GM21737 (cell line): ENCODE measurements around the gene KRI1.
A peak's percentile ranks its signal among the peaks of the same experiment; 100 is the strongest.
"Not testable (repeated sequence)": the region's sequence is repeated elsewhere in the genome, so short reads cannot be mapped to it uniquely, and the experiment has no call there.

Experiments
- ATAC-seq: cut with Tn5 transposase; IDR thresholded peaks from one replicate; pipeline ENCODE4 v1.9.1; 2021; ENCODE audit warnings: mild to moderate bottlenecking, moderate library complexity; ENCODE audit not compliant: unreplicated experiment

KRI1 gene

DNA sequence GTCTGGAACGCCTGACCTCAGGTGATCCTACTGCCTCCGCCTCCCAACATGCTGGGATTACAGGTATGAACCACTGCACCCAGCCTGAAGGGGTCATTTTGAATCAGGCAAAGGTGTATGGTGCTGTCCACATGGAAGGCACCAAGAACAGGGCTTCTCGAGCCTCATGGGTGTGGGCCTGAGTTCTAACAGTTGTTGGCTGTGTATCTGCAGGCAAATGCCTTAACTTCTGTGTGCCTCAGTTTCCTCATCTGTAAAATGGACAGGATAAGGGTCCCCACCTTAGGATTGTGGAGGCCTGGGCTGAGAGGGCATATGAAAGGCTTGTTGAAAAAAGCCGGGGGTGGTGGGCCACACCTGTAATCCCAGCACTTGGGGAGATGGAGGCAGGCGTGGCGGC is 12.1 kb upstream of the KRI1 start:
- ATAC-seq = no peak

DNA sequence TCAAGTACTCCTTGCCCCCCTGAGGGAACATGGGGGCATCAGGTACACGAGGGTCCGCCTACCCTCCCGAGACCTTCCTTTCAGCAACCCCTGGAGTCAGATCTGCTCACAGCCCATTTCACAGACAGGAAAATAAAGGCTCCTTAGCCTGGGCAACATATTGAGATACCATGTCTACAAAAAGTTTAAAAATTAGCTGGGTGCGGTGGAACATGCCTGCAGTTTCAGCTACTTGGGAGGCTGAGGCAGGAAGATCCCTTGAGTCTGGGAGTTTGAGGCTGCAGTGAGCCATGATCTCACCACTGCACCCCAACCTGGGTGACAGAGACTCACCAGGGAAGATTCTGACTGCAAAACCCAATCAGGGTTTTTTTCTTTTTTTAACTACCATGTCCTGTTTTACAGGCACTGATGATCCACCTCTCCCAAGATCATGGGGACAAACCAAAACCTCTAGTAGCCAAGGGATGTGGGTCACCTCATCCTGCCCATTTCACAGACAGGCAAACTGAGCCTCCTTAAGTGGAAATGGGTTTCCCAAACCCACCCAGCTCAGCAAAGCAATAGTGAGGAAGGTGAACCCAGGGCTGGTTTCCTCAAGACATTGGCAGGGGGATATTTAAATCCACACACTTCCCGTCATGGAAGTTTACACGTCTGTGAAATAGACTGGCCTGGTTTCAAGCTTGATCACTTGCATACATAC is 9.4 kb upstream of the KRI1 start:
- ATAC-seq = no peak

DNA sequence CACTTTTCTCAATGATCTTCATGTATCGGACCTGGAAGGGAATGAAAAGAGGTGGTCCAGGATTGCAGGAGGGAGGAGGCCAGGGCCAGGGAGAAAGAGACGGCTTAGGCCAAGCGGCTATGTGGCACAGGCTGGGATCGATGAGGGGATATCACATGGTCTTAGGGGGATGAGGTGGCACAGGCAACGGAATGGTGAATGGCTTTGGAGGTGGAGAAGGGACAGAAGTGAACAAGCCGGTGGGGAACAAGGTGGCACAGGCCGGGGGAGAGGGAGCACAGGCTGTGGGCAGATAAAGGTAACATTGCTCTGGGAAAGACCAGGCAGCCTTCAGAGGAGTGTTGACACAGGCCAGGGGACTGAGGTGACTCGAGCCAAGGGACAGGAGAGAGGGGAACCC is 8.7 kb upstream of the KRI1 start:
- no peak for ATAC-seq

DNA sequence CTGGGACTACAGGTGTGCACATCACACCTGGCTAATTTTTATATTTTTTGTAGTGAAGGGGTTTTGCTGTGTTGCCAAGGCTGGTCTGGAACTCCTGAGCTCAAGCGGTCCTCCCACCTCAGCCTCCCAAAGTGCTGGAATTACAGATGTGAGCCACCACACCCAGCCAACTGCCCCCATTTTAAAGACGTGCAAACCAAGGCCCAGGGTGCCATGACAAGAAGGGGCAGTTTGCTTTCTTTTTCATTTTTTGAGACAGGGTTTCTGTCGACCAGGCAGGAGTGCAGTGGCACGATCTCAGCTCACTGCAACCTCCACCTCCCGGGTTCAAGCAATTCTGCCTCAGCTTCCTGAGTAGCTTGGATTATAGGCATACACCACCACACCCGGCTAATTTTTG is 8.0 kb upstream of the KRI1 start:
- not testable (repeated sequence) for ATAC-seq

DNA sequence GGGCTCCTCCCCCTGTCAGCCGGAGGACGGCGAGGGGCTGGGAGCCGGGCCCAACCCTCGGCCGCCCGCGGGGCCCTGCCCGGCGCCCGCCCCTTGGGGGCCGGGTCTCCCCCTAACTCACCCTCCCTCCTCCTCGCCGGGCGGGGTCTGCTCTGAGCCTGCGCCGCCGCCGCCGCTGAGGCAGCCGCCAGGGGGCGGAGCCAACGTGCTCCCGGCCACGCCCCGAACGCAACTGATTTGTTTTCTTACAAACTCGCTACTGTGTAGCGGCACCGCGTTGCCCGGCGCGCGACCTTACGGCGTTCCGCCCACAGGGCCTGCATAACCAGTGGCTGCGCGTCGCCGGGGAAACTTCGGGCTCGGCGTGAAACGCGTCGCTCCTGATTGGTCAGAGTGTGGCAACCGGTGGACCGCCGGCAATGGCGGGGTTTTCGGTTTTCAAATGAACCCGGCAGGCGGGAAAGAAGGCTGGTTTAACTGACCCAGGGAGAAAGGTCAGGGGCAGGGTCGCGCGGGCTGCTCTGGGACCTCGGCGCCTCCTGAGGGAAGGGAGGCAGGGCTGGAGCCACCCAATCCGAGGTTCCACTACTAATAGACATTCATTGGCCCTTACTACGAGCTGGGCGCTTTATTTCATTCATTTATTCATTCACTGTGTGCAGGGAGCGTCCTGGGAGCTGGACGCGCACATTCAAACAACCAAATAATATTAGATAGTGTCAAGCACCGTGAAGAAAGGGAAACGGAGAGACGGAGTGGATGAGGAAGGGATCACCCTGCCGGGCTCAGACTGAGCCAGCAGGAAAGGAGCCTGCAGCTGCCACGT is 3.2 kb upstream of the KRI1 start, which contains the start of gene CDKN2D:
Gene CDKN2D (minus strand): TSS at position 154 of the 826 bp plus-strand sequence. CDS start 326 bp downstream, outside the sequence.
- ATAC-seq = peak; percentile 56

DNA sequence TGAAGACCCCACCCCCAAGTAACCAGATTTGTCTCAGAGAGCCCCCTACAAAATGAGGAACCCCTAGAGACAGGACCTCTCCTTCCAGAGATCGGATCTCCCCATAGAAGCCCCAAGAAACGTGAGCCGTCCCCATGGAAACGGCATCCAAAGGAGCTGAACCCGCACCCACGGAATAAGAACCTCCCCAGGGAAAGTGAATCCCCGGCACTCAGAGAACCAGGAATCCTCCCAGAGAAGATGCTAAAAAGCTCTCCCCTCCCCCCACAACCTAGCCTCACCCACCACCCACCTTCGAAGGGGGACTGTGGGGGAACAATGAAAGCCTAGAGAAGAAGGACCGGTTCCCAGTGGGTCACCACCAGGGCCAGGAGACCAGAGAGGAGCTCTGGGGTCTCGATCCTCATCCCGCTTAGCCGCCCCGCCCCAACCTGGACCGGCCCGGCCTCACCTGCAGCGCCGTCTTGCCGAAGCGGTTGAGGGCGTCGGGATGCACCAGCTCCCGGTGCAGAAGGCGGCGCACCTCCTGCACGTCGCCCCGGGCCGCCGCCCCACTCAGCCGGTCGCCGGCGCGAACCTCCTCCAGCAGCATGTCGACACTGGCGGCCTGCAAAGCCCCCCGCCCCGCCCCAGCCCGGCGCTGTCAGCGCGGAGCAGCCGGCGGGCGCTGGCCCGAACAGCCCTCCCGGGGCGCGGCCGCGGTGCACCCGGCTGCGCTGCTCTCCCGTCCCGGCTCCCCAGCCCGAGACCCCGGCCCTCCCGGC is 2.4 kb upstream of the KRI1 start:
- no peak for ATAC-seq

DNA sequence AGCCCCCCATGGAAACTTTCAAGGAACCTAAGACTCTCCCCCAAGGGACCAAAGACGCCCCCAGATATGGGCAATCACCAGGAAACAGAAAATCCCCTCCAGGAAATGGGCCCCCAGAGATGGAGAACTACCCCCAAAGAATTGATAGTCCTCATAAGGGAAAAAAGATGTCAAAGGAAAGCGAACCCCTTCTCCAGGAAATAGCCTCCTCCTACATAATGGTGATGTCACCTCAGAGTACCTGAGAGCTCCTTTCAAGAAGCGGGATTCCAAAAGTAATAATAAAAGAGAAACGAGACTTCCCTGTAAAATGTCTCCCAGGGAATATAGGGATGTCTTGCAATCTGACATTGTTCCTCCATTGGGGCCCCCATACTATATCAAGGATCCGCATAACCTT is 1.8 kb upstream of the KRI1 start:
- no peak for ATAC-seq

DNA sequence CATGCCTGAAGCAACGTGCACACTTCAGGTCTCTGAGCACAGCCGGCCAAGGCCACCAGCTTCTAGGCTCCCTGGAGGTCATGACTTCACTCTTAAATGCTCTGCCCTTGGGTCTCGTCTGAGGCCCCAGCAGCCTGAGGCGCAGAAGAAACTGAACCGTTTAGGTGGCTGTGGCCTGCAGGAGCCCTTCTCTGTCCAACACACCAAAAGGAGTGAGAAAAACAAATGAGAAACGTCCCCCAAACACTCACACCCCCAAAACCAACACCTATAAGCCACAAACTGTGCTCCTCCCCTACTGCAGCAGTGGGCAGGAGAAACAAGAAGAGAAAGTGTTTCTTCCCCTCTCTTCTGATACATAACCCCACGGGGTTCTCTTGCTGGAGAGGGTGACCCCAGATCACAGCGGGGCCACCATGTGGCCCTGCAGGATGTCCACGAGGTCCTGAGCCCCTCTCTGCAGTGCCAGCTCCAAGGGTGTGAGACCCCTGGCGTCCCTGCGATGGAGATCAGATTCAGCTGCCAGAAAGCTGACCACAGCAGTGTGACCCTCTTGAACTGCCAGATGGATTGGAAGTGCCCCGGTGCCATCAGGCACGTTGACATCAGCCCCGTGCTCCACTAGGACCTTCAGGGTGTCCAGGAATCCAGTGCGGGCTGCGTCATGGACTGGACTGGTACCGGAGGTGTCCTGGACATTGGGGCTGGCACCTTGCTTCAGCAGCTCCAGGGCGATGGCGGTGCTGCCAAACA is 1.0 kb upstream of the KRI1 start:
- ATAC-seq = no peak

DNA sequence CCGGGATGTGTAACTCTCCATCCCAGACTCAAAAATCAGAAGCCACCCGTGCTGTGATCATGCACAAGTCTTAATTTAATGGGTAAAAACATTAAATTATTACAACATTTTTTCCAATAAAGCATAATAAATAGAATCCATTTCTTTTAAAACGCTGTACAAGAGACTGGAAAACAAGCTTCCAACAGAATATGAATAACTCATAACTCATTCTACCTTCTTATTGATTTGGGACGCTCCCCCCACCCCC is 523 bp upstream of the KRI1 start:
- no peak for ATAC-seq

DNA sequence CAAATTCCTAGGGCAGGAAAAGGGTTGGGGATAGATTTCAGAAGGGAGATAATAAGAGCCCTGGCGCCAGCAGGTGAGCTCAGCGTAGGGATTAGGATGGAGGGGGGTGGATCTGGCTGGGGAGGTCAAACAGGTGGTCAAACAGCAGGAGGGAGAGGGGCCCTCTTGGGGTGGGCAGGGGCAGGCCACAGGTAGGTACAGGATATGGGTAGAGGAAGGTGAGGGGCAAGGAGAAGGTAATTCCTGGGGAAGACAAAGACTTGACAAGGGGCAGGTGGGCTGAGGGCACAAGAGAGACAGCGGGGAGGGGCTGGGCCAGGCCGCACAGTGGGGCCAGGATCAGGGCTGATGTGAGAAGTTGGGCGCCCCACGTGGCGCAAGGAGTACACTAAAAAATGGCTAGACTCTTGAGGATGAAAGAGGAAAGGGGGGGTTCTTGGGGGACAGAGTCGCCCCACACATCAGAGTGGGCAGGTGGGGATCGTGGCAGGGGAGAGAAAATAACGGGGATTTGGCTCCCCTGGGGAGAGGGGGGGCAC is 713 bp downstream of the KRI1 start:
- ATAC-seq = no peak

DNA sequence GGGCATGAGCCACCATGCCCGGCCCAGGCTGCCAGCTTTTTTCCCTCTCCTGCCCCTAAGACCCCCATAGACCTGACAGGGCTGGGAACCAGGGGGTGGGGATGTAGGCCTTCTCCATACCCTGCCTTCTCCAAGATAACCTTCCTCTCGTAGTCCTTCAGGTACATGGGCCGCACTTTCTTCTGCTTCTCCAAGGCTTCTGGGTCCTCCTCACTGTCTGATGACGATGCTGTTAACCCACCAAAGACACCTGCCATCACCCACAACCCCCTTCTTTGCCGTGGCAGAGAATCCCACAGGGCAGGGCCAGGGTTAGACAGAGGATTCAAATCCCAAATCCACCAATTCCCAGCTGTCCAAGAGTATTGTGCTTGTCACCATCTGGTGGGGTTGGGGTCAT is 3.2 kb downstream of the KRI1 start:
- no peak for ATAC-seq

DNA sequence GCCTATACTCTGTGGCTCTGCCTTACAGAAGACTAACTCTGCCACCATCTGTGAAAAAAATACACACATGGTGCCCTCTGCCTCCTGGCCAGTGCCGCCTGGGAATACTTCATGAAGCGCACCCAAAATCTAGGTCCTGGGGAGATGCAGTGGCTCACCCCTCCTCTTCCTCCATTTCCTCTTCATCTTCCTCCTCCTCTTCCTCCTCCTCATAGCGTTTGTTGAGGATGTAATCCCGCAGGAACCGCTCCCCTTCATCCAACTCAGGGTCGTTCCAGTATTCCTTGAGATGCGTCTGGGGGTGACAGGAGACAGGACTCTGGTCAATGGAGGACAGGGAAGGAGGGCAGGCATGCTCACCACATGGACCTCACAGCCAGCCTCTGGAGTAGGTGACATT is 5.7 kb downstream of the KRI1 start:
- no peak for ATAC-seq

DNA sequence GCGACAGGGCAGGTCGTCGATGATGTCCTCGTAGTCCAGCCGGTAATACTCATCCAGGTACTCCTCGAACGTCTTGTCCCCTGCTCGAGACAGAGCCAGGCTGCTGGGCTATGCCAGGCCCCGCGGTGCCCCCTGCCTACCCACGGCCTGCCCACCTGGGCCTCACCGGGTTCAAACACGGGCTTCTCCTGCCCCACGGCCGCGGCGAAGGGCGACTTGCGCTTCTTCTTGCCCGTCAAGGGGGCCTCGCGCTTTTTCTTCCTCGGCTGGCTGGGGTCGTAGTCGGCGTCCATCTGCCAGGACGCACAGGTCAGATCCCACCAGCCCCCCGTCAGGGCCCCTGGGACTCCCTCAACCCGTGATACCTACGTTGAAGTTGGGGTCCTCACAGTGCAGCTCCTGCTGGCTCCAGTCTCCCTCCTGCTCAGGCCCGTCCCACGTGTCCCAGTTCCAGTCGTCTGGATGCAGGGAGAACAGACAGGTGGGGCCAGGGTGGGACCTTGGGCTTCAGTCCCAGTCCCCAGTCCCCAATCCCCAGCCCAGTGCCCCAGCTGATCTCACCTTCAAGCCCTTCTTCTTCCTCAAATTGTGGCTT is 8.1 kb downstream of the KRI1 start:
- ATAC-seq = no peak

DNA sequence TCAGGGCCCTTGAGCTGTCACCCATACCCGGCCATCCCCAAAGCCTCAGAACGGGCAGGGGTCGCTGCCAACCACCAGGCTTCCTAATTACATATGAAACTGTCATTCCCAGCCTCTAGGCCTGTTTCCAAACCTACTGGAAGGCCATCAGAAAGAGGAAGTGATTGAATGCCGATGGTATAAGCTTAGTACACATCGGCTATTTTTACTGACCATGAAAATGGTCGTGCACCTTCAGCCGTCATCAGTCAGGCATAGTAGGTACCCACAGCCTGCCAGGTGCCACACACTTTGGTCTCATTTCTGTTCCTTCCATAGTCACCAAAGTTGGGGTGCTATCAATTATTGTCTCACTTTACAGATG is 10.2 kb downstream of the KRI1 start:
- no peak for ATAC-seq

DNA sequence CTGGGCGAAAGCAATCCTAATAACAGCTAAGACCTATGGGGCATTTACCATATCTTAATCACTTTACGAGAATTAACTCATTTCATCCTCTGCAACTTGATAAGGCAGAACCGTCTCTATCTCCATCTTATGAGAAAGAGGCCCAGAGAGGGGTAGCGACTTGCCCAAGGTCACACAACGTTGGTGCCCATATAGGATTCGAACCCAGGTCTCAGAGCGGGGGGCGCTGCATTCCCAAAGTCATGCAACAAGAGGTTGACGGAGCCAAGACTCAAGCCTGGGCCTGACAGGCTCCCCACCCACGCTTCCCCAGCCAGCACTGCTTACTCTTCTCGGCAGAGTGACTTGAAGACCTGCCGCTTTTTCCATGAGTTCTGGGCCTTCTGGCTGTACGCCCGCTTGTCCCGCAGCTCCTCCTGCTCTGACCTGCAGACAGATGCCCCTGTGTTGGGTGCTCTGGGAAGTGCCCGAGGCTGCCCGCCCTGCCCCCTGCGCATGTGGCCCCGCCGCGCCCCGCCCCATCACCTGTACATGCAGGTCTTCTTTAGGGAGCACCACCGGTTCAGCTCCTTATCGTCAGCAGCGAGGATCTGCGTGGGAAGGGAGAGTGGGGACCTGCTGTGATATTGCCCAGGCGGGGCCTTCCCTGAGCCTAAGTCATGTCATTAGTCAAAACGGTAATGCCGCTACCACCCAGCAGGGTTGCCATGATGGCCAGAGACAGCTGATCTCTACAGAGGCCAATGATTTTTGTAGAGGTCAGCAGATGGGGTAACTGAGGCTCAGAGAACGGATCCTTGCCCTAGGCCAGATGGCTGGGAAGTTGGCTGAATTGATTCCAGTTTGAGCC is 10.8 kb downstream of the KRI1 start:
- no peak for ATAC-seq

DNA sequence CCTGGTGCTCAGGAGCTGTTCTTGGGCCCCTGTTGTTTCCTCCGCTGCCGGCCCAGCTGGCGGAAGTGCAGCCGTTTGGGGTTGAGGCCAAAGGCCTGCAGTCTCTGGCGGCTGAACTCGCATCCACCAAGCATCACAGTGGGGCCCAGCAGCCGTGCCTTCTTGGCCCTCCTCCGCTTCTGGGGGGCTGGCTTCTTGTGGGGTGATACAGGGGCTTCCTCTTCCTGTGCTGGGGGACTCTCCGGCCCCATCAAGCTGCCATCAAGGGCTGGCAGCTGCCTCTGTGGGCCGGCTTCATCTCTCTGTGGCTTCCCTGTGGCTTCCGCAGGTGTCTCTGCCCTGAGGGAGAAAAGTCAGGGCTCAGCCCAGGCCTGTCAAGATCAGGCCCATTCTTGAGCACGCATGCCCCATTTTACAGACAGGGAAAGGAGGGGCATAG is 11.8 kb downstream of the KRI1 start:
- peak; percentile 54 for ATAC-seq

DNA sequence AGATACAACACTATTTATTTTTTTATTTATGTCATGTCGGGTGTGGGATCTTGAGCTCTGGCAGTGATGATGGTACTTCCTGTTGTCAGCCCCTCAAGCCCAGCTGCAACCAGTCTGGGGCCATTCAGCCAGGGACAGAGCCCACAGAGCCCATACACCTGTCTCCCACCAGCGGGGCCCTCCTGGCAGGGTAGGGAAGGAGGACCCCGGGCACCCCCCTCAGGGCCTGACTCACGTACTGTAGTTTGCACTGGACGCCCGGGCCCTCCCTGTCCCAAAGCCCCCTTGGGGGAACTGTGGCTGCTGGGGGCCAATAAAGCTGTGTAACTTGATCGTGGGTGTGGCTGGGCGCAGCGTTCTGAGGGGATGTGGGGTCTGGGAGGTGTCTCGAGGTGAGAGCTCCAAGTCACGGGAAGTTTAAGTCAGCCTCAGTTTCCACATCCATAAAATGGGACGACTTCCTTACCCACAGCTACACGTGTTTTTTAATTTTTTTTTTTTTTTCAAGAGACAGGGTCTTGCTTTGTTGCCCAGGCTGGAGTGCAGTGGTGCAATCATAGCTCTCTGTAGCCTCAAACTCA is 12.6 kb downstream of the KRI1 start:
- no peak for ATAC-seq

DNA sequence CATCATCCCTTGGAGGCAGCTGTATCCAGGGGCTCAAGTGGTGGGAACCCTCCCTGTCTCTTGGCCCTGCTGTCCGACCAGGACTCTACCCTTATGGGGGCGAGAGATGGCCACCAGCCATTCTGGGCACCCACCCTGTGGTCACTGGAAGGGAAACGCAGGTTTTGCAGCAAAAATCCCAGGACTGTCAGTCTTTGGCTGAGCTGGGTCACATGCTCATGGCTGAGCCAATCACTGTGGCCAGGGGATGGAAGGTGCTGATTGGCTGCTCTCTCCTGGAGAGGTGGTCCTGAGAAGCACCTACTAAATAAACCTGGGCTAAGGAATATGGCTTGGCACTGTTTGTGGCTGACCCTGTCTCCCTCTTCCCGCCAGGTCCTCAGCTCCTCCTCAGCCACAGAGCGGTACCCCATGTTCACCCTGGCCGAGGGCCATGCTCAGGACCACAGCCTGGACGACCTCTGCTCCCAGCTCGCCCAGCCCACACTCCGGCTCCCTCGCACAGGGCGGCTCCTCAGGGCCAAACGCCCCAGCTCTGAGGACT is 13.2 kb downstream of the KRI1 start:
- no peak for ATAC-seq

DNA sequence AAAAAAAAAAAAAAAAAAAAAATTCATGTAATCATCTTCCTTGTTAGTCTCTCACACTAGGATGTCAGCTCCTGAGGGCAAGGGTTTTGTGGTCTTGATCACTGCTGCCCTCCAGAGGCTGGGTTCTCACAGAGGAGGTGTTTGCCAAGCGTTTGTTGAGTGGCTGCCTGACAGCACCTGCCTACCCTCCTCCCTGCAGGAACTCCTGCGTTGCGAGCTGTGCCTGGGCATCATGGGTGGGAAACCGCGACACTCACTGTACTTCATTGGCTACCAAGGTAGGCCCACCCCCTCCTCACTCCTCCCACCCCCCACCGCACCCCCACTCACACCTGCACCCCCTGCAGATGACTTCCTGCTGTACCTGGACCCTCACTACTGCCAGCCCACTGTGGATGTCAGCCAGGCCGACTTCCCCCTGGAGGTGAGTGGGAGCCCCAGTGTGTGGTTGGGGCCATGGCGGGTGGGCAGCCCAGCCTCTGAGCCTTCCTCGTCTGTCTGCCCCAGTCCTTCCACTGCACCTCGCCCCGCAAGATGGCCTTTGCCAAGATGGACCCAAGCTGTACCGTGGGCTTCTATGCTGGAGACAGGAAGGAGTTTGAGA is 14.0 kb downstream of the KRI1 start:
- ATAC-seq = no peak
